Stomach (tissue), 4 donors: Measurements from ENCODE around the gene CDC6.

Experiments used
- CTCF ChIP-seq, 7 experiments: fragments of 450-650 bp in 4 of 7; fragments of 200-600 bp in 3 of 7; sonication (generic) in 3 of 7; IDR thresholded peaks; one replicate each; pipeline ENCODE4 v1.5.1; 2016 to 2019; ENCODE audit warnings: antibody characterized with exemption in 7 of 7, control low read depth in 2 of 7, mild to moderate bottlenecking in 1 of 7
- EP300 ChIP-seq: sonication (generic); formaldehyde crosslinking; IDR thresholded peaks from one replicate; pipeline ENCODE4 v1.6.1; 2017; ENCODE audit warnings: antibody characterized with exemption
- POLR2AphosphoS5 ChIP-seq, 3 donors: sonication (generic); formaldehyde crosslinking; IDR thresholded peaks; one replicate each; pipeline ENCODE4 v1.6.1; 2016; ENCODE audit warnings: antibody characterized with exemption in 3 of 3

- TF ChIP-seq EP300 = no peak
- TF ChIP-seq CTCF (IDR thresholded peaks at IDR 0.05) = no peak
- TF ChIP-seq POLR2AphosphoS5 (IDR thresholded peaks at IDR 0.05) = peak in 1 of 3 donors; percentile 47
Observed at GRCh38 chr17:40333781-40334448, 46.2 kb downstream of the CDC6 start.
